GM15510 (cell line): ENCODE data around the gene RRAD.

Source experiments
- POLR2A ChIP-seq: IDR thresholded peaks from 3 replicates; pipeline ENCODE4 v1.6.1; 2011; ENCODE audit warnings: borderline replicate concordance; ENCODE audit not compliant: insufficient read length; ENCODE audit errors: extremely low read depth

RRAD gene

GRCh38 chr16:66898933-66899309, 26.4 kb downstream of the RRAD start:
- TF ChIP-seq POLR2A: no peak

- no peak for TF ChIP-seq POLR2A
Observed at GRCh38 chr16:66898207-66898606, 27.1 kb downstream of the RRAD start.

- no peak for TF ChIP-seq POLR2A
Observed at GRCh38 chr16:66895999-66896398, 29.3 kb downstream of the RRAD start.

- no peak for TF ChIP-seq POLR2A
Observed at GRCh38 chr16:66895689-66895979, 29.7 kb downstream of the RRAD start.

GRCh38 chr16:66894948-66895688, 30.2 kb downstream of the RRAD start:
- no peak for TF ChIP-seq POLR2A

- no peak for TF ChIP-seq POLR2A
Observed at GRCh38 chr16:66894055-66894454, 31.3 kb downstream of the RRAD start.

- TF ChIP-seq POLR2A: no peak
Observed at GRCh38 chr16:66891797-66892196, 33.5 kb downstream of the RRAD start.

- no peak for TF ChIP-seq POLR2A
Observed at GRCh38 chr16:66891360-66891759, 34.0 kb downstream of the RRAD start.

GRCh38 chr16:66890799-66891198, 34.5 kb downstream of the RRAD start:
- TF ChIP-seq POLR2A: no peak

GRCh38 chr16:66889622-66890021, 35.7 kb downstream of the RRAD start:
- TF ChIP-seq POLR2A: no peak

- TF ChIP-seq POLR2A: no peak
Observed at GRCh38 chr16:66888647-66889615, 36.4 kb downstream of the RRAD start.

GRCh38 chr16:66886914-66887313, 38.4 kb downstream of the RRAD start:
- no peak for TF ChIP-seq POLR2A

GRCh38 chr16:66886321-66886720, 39.0 kb downstream of the RRAD start:
- no peak for TF ChIP-seq POLR2A

GRCh38 chr16:66885491-66885890, 39.8 kb downstream of the RRAD start:
- TF ChIP-seq POLR2A: no peak

- TF ChIP-seq POLR2A: no peak
Observed at GRCh38 chr16:66882702-66883101, 42.6 kb downstream of the RRAD start.
